ENCODE measurements around the gene GPC5.

- TF ChIP-seq CTCF (IDR thresholded peaks at IDR 0.05; ENCODE audit: low read depth, low read length) (no peak), EZH2phosphoT487 (IDR thresholded peaks at IDR 0.05; ENCODE audit: low read depth) (no peak)
These were observed 1434.7 kb downstream of the GPC5 start for GRCh38 chr13:92833071-92833470.

Measured in OCI-LY3 (cell line).